ENCODE data around the gene PACS2. TPM values are rescaled to one million over a fixed set of nuclear protein-coding genes. Genes with fewer than 3 reads are reported as not detected.
A peak's percentile ranks its signal among the peaks of the same experiment; 100 is the strongest.

The PACS2 gene
- total RNA-seq, 1 experiment from 2014 or later, result 100 TPM

- TF ChIP-seq ZNF281 (CRISPR knock-in tag; IDR thresholded peaks at IDR 0.05), result no peak
- no peak for TF ChIP-seq IRF2 (CRISPR knock-in tag; IDR thresholded peaks at IDR 0.05; ENCODE audit: borderline replicate concordance, low read depth)
- TF ChIP-seq, protein P1, sequence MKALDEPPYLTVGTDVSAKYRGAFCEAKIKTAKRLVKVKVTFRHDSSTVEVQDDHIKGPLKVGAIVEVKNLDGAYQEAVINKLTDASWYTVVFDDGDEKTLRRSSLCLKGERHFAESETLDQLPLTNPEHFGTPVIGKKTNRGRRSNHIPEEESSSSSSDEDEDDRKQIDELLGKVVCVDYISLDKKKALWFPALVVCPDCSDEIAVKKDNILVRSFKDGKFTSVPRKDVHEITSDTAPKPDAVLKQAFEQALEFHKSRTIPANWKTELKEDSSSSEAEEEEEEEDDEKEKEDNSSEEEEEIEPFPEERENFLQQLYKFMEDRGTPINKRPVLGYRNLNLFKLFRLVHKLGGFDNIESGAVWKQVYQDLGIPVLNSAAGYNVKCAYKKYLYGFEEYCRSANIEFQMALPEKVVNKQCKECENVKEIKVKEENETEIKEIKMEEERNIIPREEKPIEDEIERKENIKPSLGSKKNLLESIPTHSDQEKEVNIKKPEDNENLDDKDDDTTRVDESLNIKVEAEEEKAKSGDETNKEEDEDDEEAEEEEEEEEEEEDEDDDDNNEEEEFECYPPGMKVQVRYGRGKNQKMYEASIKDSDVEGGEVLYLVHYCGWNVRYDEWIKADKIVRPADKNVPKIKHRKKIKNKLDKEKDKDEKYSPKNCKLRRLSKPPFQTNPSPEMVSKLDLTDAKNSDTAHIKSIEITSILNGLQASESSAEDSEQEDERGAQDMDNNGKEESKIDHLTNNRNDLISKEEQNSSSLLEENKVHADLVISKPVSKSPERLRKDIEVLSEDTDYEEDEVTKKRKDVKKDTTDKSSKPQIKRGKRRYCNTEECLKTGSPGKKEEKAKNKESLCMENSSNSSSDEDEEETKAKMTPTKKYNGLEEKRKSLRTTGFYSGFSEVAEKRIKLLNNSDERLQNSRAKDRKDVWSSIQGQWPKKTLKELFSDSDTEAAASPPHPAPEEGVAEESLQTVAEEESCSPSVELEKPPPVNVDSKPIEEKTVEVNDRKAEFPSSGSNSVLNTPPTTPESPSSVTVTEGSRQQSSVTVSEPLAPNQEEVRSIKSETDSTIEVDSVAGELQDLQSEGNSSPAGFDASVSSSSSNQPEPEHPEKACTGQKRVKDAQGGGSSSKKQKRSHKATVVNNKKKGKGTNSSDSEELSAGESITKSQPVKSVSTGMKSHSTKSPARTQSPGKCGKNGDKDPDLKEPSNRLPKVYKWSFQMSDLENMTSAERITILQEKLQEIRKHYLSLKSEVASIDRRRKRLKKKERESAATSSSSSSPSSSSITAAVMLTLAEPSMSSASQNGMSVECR (CRISPR knock-in tag; IDR thresholded peaks at IDR 0.05; ENCODE audit: borderline replicate concordance), result no peak
- TF ChIP-seq ATF3 (CRISPR knock-in tag; conservative IDR thresholded peaks at IDR 0.05), result no peak
- no peak for TF ChIP-seq NR2C2 (CRISPR knock-in tag; IDR thresholded peaks at IDR 0.05)
- 0 out of 2 replicates have a peak, but pooled peaks have one; percentile 17 for TF ChIP-seq ETV6 (CRISPR knock-in tag; IDR thresholded peaks at IDR 0.05)
- no peak for TF ChIP-seq USF1 (CRISPR knock-in tag; IDR thresholded peaks at IDR 0.05)
- TF ChIP-seq MAX (CRISPR knock-in tag; IDR thresholded peaks at IDR 0.05), result no peak
- TF ChIP-seq, protein P2, sequence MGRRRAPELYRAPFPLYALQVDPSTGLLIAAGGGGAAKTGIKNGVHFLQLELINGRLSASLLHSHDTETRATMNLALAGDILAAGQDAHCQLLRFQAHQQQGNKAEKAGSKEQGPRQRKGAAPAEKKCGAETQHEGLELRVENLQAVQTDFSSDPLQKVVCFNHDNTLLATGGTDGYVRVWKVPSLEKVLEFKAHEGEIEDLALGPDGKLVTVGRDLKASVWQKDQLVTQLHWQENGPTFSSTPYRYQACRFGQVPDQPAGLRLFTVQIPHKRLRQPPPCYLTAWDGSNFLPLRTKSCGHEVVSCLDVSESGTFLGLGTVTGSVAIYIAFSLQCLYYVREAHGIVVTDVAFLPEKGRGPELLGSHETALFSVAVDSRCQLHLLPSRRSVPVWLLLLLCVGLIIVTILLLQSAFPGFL (CRISPR knock-in tag; IDR thresholded peaks at IDR 0.05; ENCODE audit: borderline replicate concordance), result no peak
- no peak for TF ChIP-seq CDX4 (CRISPR knock-in tag; IDR thresholded peaks at IDR 0.05; ENCODE audit: borderline replicate concordance)
- TF ChIP-seq USF2 (CRISPR knock-in tag; IDR thresholded peaks at IDR 0.05), result no peak
- TF ChIP-seq, protein P3, sequence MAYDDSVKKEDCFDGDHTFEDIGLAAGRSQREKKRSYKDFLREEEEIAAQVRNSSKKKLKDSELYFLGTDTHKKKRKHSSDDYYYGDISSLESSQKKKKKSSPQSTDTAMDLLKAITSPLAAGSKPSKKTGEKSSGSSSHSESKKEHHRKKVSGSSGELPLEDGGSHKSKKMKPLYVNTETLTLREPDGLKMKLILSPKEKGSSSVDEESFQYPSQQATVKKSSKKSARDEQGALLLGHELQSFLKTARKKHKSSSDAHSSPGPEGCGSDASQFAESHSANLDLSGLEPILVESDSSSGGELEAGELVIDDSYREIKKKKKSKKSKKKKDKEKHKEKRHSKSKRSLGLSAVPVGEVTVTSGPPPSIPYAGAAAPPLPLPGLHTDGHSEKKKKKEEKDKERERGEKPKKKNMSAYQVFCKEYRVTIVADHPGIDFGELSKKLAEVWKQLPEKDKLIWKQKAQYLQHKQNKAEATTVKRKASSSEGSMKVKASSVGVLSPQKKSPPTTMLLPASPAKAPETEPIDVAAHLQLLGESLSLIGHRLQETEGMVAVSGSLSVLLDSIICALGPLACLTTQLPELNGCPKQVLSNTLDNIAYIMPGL (CRISPR knock-in tag; IDR thresholded peaks at IDR 0.05), result 0 out of 2 replicates have a peak, but pooled peaks have one; percentile 41
- no peak for TF ChIP-seq MXD4 (CRISPR knock-in tag; IDR thresholded peaks at IDR 0.05; ENCODE audit: borderline replicate concordance)
- no peak for TF ChIP-seq EMX1 (CRISPR knock-in tag; IDR thresholded peaks at IDR 0.05)
- no peak for TF ChIP-seq E2F4 (CRISPR knock-in tag; IDR thresholded peaks at IDR 0.05; ENCODE audit: borderline replicate concordance, low read depth)
- TF ChIP-seq SMAD3 (CRISPR knock-in tag; IDR thresholded peaks at IDR 0.05; ENCODE audit: borderline replicate concordance), result no peak
- peak; percentile 29; the same call in 1 of the 2 replicates for TF ChIP-seq SP1 (CRISPR knock-in tag; conservative IDR thresholded peaks at IDR 0.05)
- TF ChIP-seq, protein P4, sequence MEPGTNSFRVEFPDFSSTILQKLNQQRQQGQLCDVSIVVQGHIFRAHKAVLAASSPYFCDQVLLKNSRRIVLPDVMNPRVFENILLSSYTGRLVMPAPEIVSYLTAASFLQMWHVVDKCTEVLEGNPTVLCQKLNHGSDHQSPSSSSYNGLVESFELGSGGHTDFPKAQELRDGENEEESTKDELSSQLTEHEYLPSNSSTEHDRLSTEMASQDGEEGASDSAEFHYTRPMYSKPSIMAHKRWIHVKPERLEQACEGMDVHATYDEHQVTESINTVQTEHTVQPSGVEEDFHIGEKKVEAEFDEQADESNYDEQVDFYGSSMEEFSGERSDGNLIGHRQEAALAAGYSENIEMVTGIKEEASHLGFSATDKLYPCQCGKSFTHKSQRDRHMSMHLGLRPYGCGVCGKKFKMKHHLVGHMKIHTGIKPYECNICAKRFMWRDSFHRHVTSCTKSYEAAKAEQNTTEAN (CRISPR knock-in tag; IDR thresholded peaks at IDR 0.05), result no peak
- TF ChIP-seq FOXP1 (CRISPR knock-in tag; IDR thresholded peaks at IDR 0.05; ENCODE audit: borderline replicate concordance), result no peak
- TF ChIP-seq MYBL2 (CRISPR knock-in tag; IDR thresholded peaks at IDR 0.05), result 0 out of 2 replicates have a peak, but pooled peaks have one; percentile 21
Observed at GRCh38 chr14:105313381-105314286, 914 bp upstream of the PACS2 start (continued).
